Trophoblast cell (in vitro differentiated cells and primary cell): ENCODE measurements around the gene RAP1A.

Experiments used
- DNase-seq, 2 donors: peaks; one replicate each; pipeline ENCODE4 v3.0.0-alpha.2; 2016
- H2AFZ ChIP-seq: 2 replicates; pipeline ENCODE4 v1.6.1; 2013; ENCODE audit warnings: low read length, moderate library complexity, mild to moderate bottlenecking; ENCODE audit not compliant: insufficient read depth, poor library complexity
- H2AK5ac ChIP-seq: 2 replicates; pipeline ENCODE4 v1.6.1; 2013; ENCODE audit warnings: mild to moderate bottlenecking, low read length
- H2BK120ac ChIP-seq: 2 replicates; pipeline ENCODE4 v1.6.1; 2013; ENCODE audit warnings: low read length, mild to moderate bottlenecking, moderate library complexity; ENCODE audit not compliant: insufficient read depth, poor library complexity
- H2BK12ac ChIP-seq: 2 replicates; pipeline ENCODE4 v1.6.1; 2013; ENCODE audit warnings: mild to moderate bottlenecking, low read length, moderate library complexity
- H2BK5ac ChIP-seq: 2 replicates; pipeline ENCODE4 v1.6.1; 2013; ENCODE audit warnings: low read length, low read depth, moderate library complexity, mild to moderate bottlenecking; ENCODE audit not compliant: poor library complexity
- H3K14ac ChIP-seq: 2 replicates; pipeline ENCODE4 v1.6.1; 2013; ENCODE audit warnings: mild to moderate bottlenecking, low read length
- H3K18ac ChIP-seq: 2 replicates; pipeline ENCODE4 v1.6.1; 2013; ENCODE audit warnings: mild to moderate bottlenecking, low read length
- H3K23ac ChIP-seq: 2 replicates; pipeline ENCODE4 v1.6.1; 2013; ENCODE audit warnings: low read length
- H3K27ac ChIP-seq: 2 replicates; pipeline ENCODE4 v1.5.1; 2013; ENCODE audit warnings: low read depth, mild to moderate bottlenecking, inconsistent platforms, low read length, moderate library complexity
- H3K27me3 ChIP-seq: 2 replicates; pipeline ENCODE4 v1.6.1; 2013; ENCODE audit warnings: inconsistent platforms, mild to moderate bottlenecking, low read length, moderate library complexity; ENCODE audit not compliant: insufficient read depth
- H3K36me3 ChIP-seq, 2 experiments: 1 replicate in 1 of 2; 2 replicates in 1 of 2; pipeline ENCODE4 v1.6.1; 2013; ENCODE audit warnings: low read length in 2 of 2, mild to moderate bottlenecking in 2 of 2, moderate library complexity in 1 of 2; ENCODE audit not compliant: insufficient read depth in 2 of 2, control insufficient read depth in 1 of 2
- H3K4ac ChIP-seq: 2 replicates; pipeline ENCODE4 v1.6.1; 2013; ENCODE audit warnings: low read depth, mild to moderate bottlenecking, low read length, moderate library complexity
- H3K4me1 ChIP-seq, 2 experiments: 1 replicate in 1 of 2; 2 replicates in 1 of 2; pipeline ENCODE4 v1.6.1; 2013; ENCODE audit warnings: low read length in 2 of 2, mild to moderate bottlenecking in 2 of 2, moderate library complexity in 1 of 2; ENCODE audit not compliant: insufficient read depth in 2 of 2, control insufficient read depth in 1 of 2
- H3K4me2 ChIP-seq: 2 replicates; pipeline ENCODE4 v1.6.1; 2013; ENCODE audit warnings: inconsistent platforms, mild to moderate bottlenecking, low read length, moderate library complexity
- H3K4me3 ChIP-seq: 2 replicates; pipeline ENCODE4 v1.5.1; 2013; ENCODE audit warnings: mild to moderate bottlenecking, low read depth, low read length, inconsistent platforms
- H3K79me1 ChIP-seq: one replicate; pipeline ENCODE4 v1.6.1; 2013; ENCODE audit warnings: low read length
- H3K79me2 ChIP-seq: 2 replicates; pipeline ENCODE4 v1.6.1; 2013; ENCODE audit warnings: low read length, mild to moderate bottlenecking; ENCODE audit not compliant: control insufficient read depth, insufficient read depth, poor library complexity
- H3K9ac ChIP-seq: 2 replicates; pipeline ENCODE4 v1.6.1; 2013; ENCODE audit warnings: mild to moderate bottlenecking, low read length
- H3K9me3 ChIP-seq: 2 replicates; pipeline ENCODE4 v1.6.1; 2013; ENCODE audit warnings: low read depth, mild to moderate bottlenecking, control low read depth, inconsistent platforms, low read length; ENCODE audit not compliant: insufficient read depth
- H4K12ac ChIP-seq: 2 replicates; pipeline ENCODE4 v1.6.1; 2013; ENCODE audit warnings: low read depth, mild to moderate bottlenecking, low read length, moderate library complexity
- H4K8ac ChIP-seq: 2 replicates; pipeline ENCODE4 v1.6.1; 2013; ENCODE audit warnings: low read depth, mild to moderate bottlenecking, low read length, moderate library complexity
- H4K91ac ChIP-seq: one replicate; pipeline ENCODE4 v1.6.1; 2013; ENCODE audit warnings: low read depth, mild to moderate bottlenecking, low read length, moderate library complexity
- WGBS: extraction: QIAGEN DNeasy Blood & Tissue Kit; methylation state at CpG from one replicate; pipeline ENCODE4 v1.1.7; 2013; ENCODE audit warnings: missing lambda C conversion rate; ENCODE audit not compliant: insufficient read length, insufficient coverage; ENCODE audit errors: extremely low coverage; 5-methylcytosine and 5-hydroxymethylcytosine counted together

Gene RAP1A

GRCh38 chr1:111704776-111705175, 85.2 kb downstream of the RAP1A start:
- H3K4me2 ChIP-seq: no peak overlapping the region
- H3K4me1 ChIP-seq: peaks cover 0 to 2% of the 10 kb centered on the region in 2 experiments
- no peak overlapping the region for H4K12ac ChIP-seq
- H2BK5ac ChIP-seq: no peak overlapping the region
- H3K4me3 ChIP-seq: no peak overlapping the region
- no peak overlapping the region for H3K9ac ChIP-seq
- H3K18ac ChIP-seq: no peak overlapping the region
- H4K91ac ChIP-seq: no peak overlapping the region
- no peaks in the 10 kb centered on the region for H3K9me3 ChIP-seq
- H3K79me1 ChIP-seq: no peaks in the 10 kb centered on the region
- DNase-seq: peak; percentile 45 to 75
- H3K4ac ChIP-seq: no peak overlapping the region
- no peak overlapping the region for H2AFZ ChIP-seq
- H3K27me3 ChIP-seq: no peaks in the 10 kb centered on the region
- H2AK5ac ChIP-seq: no peak overlapping the region
- no peak overlapping the region for H4K8ac ChIP-seq
- no peak overlapping the region for H3K14ac ChIP-seq
- H2BK12ac ChIP-seq: no peak overlapping the region
- H3K23ac ChIP-seq: no peak overlapping the region
- peaks cover 10 to 11% of the 10 kb centered on the region in 2 experiments for H3K36me3 ChIP-seq
- no peak overlapping the region for H2BK120ac ChIP-seq
- no peak overlapping the region for H3K27ac ChIP-seq
- no peaks in the 10 kb centered on the region for H3K79me2 ChIP-seq

- H2BK120ac ChIP-seq: no peak overlapping the region
- H3K4me2 ChIP-seq: no peak overlapping the region
- H3K9me3 ChIP-seq: no peaks in the 10 kb centered on the region
- H3K27ac ChIP-seq: no peak overlapping the region
- WGBS: no CpG with 5 or more reads among the region's 3 CpGs
- DNase-seq: no peak
- H3K4me3 ChIP-seq: no peak overlapping the region
- H2BK5ac ChIP-seq: no peak overlapping the region
- H3K23ac ChIP-seq: no peak overlapping the region
- H3K79me1 ChIP-seq: no peaks in the 10 kb centered on the region
- H4K12ac ChIP-seq: no peak overlapping the region
- H2AFZ ChIP-seq: no peak overlapping the region
- H4K8ac ChIP-seq: no peak overlapping the region
- H4K91ac ChIP-seq: no peak overlapping the region
- peaks cover 0 to 2% of the 10 kb centered on the region in 2 experiments for H3K4me1 ChIP-seq
- no peak overlapping the region for H2BK12ac ChIP-seq
- H2AK5ac ChIP-seq: no peak overlapping the region
- H3K4ac ChIP-seq: no peak overlapping the region
- no peak overlapping the region for H3K14ac ChIP-seq
- no peak overlapping the region for H3K18ac ChIP-seq
- peaks cover 7 to 12% of the 10 kb centered on the region in 2 experiments for H3K36me3 ChIP-seq
- H3K27me3 ChIP-seq: no peaks in the 10 kb centered on the region
- no peak overlapping the region for H3K9ac ChIP-seq
- no peaks in the 10 kb centered on the region for H3K79me2 ChIP-seq
Measured at GRCh38 chr1:111705841-111706240, 86.3 kb downstream of the RAP1A start.

GRCh38 chr1:111706921-111707320, 87.3 kb downstream of the RAP1A start:
- no peak overlapping the region for H2BK5ac ChIP-seq
- H4K12ac ChIP-seq: no peak overlapping the region
- no peak overlapping the region for H2AFZ ChIP-seq
- H4K8ac ChIP-seq: no peak overlapping the region
- H3K27me3 ChIP-seq: no peaks in the 10 kb centered on the region
- H3K4ac ChIP-seq: no peak overlapping the region
- H3K79me2 ChIP-seq: no peaks in the 10 kb centered on the region
- no peak overlapping the region for H2AK5ac ChIP-seq
- H3K4me1 ChIP-seq: peaks cover 0 to 2% of the 10 kb centered on the region in 2 experiments
- H3K36me3 ChIP-seq: peaks cover 5 to 14% of the 10 kb centered on the region in 2 experiments
- no peak overlapping the region for H2BK120ac ChIP-seq
- WGBS: no CpG with 5 or more reads among the region's 2 CpGs
- no peak overlapping the region for H2BK12ac ChIP-seq
- no peak overlapping the region for H3K9ac ChIP-seq
- H3K14ac ChIP-seq: no peak overlapping the region
- no peak for DNase-seq
- no peak overlapping the region for H4K91ac ChIP-seq
- no peaks in the 10 kb centered on the region for H3K9me3 ChIP-seq
- no peak overlapping the region for H3K27ac ChIP-seq
- no peak overlapping the region for H3K4me2 ChIP-seq
- no peak overlapping the region for H3K4me3 ChIP-seq
- no peak overlapping the region for H3K23ac ChIP-seq
- H3K18ac ChIP-seq: no peak overlapping the region
- H3K79me1 ChIP-seq: no peaks in the 10 kb centered on the region

- no peak for DNase-seq
- H3K4me3 ChIP-seq: no peak overlapping the region
- no peaks in the 10 kb centered on the region for H3K79me1 ChIP-seq
- no peak overlapping the region for H4K12ac ChIP-seq
- no peak overlapping the region for H4K91ac ChIP-seq
- H3K27me3 ChIP-seq: no peaks in the 10 kb centered on the region
- H2AFZ ChIP-seq: no peak overlapping the region
- H3K9ac ChIP-seq: no peak overlapping the region
- no peak overlapping the region for H4K8ac ChIP-seq
- no peaks in the 10 kb centered on the region for H3K79me2 ChIP-seq
- H3K4me1 ChIP-seq: peaks cover 0 to 2% of the 10 kb centered on the region in 2 experiments
- H3K4ac ChIP-seq: no peak overlapping the region
- no CpG with 5 or more reads among the region's 9 CpGs for WGBS
- H2BK12ac ChIP-seq: no peak overlapping the region
- H3K14ac ChIP-seq: no peak overlapping the region
- H2BK5ac ChIP-seq: no peak overlapping the region
- H3K4me2 ChIP-seq: no peak overlapping the region
- no peaks in the 10 kb centered on the region for H3K9me3 ChIP-seq
- no peak overlapping the region for H2BK120ac ChIP-seq
- no peak overlapping the region for H2AK5ac ChIP-seq
- H3K36me3 ChIP-seq: peaks cover 5 to 11% of the 10 kb centered on the region in 2 experiments
- H3K27ac ChIP-seq: no peak overlapping the region
- no peak overlapping the region for H3K18ac ChIP-seq
- H3K23ac ChIP-seq: no peak overlapping the region
Measured at GRCh38 chr1:111707906-111708305, 88.3 kb downstream of the RAP1A start.
